Kidney (tissue), 14 donors: ENCODE results near the gene ODC1. TPM values are rescaled to one million over a fixed set of nuclear protein-coding genes. Genes with fewer than 3 reads are reported as not detected.

ENCODE experiments used
- DNase-seq, 5 donors: peaks; one replicate each; pipeline ENCODE4 v3.0.0-alpha.2; 2013 to 2020
- FAIRE-seq: peaks from 2 replicates; lab custom pipeline; 2012; peaks lifted over from hg19 to GRCh38; lab: Jason Lieb, UNC
- H3K27ac ChIP-seq, 2 donors: one replicate each; pipeline ENCODE4 v1.7.0; 2013; ENCODE audit warnings: low read depth in 2 of 2, low read length in 2 of 2, inconsistent platforms in 1 of 2
- H3K27me3 ChIP-seq: one replicate; pipeline ENCODE4 v1.7.1; 2013; ENCODE audit warnings: low read length, inconsistent platforms; ENCODE audit not compliant: control insufficient read depth, insufficient read depth
- H3K36me3 ChIP-seq, 3 donors: one replicate each; pipeline versions ENCODE4 v1.7.0 to v1.7.1; 2013; ENCODE audit warnings: low read length in 3 of 3, control low read depth in 1 of 3, inconsistent platforms in 1 of 3; ENCODE audit not compliant: insufficient read depth in 3 of 3, control insufficient read depth in 2 of 3
- H3K4me1 ChIP-seq, 3 donors: one replicate each; pipeline versions ENCODE4 v1.7.0 to v1.7.1; 2013; ENCODE audit warnings: low read length in 3 of 3, inconsistent platforms in 1 of 3, low read depth in 1 of 3; ENCODE audit not compliant: control insufficient read depth in 2 of 3, insufficient read depth in 2 of 3
- H3K4me3 ChIP-seq, 3 donors: one replicate each; pipeline versions ENCODE4 v1.7.0 to v1.8.1; 2013; ENCODE audit warnings: low read length in 3 of 3, control low read depth in 1 of 3, inconsistent platforms in 1 of 3
- H3K9ac ChIP-seq, 3 donors: one replicate each; pipeline versions ENCODE4 v1.7.0 to v1.7.1; 2013; ENCODE audit warnings: low read length in 3 of 3, control low read depth in 1 of 3, inconsistent platforms in 1 of 3
- H3K9me3 ChIP-seq, 3 donors: one replicate each; pipeline versions ENCODE4 v1.7.0 to v1.7.1; 2013; ENCODE audit warnings: low read length in 3 of 3, control low read depth in 1 of 3, inconsistent platforms in 1 of 3; ENCODE audit not compliant: control insufficient read depth in 2 of 3, insufficient read depth in 1 of 3
- CTCF ChIP-seq: IDR thresholded peaks from 3 replicates; pipeline ENCODE4 v1.5.1; 2012; ENCODE audit warnings: mild to moderate bottlenecking, moderate library complexity, borderline replicate concordance; ENCODE audit not compliant: insufficient read depth; ENCODE audit errors: extremely low read depth
- intact Hi-C: fragments of 100-400 bp; cut with DNase I; formaldehyde crosslinking; loops from one replicate; pipeline ENCODE4 v1.11.1; 2022
- polyA plus RNA-seq: library from polyadenylated mRNA; stranded (reverse); fragments of 350-450 nt; fragmentation: Illumina TruSeq; extraction: RNeasy Lipid Tissue Mini Kit (QIAGEN cat#74804); gene quantifications from one replicate; pipeline ENCODE4 v1.2.3, GENCODE V29; 2014; ENCODE audit warnings: low read depth, low replicate concordance; ENCODE audit not compliant: insufficient read depth
- total RNA-seq: library from RNA; stranded (reverse); fragmentation: NEBNext Ultra II Directional; extraction: Animal tissue kit (Norgen Biotek cat#: 25700); gene quantifications from one replicate; pipeline ENCODE4 v1.2.1, GENCODE V29; 2021
- donor health status: control.
- donor health status: control.
- donor health status: control.
- donor health status: control.
- donor health status: control.
- donor health status: DM: yes; HTN: yes; CAD: no.
- donor health status: Normal renal cell carcinoma (clear cell type).

ODC1 gene
- total and polyA plus RNA-seq, 2 donors from 2014 or later = 94.4 to 97.5 TPM

DNA sequence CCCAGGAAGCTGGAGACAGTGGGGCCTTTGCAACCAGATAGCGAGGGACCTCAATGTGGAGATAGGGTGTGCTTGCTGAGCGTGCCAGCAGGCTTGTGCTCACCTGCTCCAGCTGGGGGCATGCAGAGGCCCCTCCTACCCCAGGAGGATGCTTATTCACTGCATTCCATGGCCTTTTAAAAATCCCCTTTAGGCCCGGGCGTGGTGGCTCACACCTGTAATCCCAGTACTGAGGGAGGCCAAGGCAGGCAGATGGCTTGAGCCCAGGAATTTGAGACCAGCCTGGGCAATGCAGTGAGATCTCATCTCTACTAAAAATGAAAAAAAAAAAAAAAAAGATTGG is 54.5 kb downstream of the ODC1 start:
- intact Hi-C loops = no loop called here
- Histone ChIP-seq H3K9ac (no peak overlapping the region), H3K27ac (no peak overlapping the region), H3K36me3 (no peaks in the 10 kb centered on the region), H3K27me3 (no peaks in the 10 kb centered on the region), H3K9me3 (no peaks in the 10 kb centered on the region), H3K4me1 (peaks cover 0 to 18% (median 15%) of the 10 kb centered on the region in 3 donors), H3K4me3 (no peak overlapping the region)
- no peak for TF ChIP-seq CTCF
- FAIRE-seq (no peak), DNase-seq (no peak)

- Histone ChIP-seq H3K4me1 (peaks cover 0 to 18% (median 15%) of the 10 kb centered on the region in 3 donors), H3K9ac (peak overlapping the region in 1 of 3 donors; percentile 5), H3K27ac (peak overlapping the region in 1 of 2 donors; percentile 55), H3K4me3 (no peak overlapping the region), H3K27me3 (no peaks in the 10 kb centered on the region), H3K36me3 (no peaks in the 10 kb centered on the region), H3K9me3 (no peaks in the 10 kb centered on the region)
- DNase-seq (no peak), FAIRE-seq (no peak)
- TF ChIP-seq CTCF = no peak
- intact Hi-C loops = no loop called here
Observed at GRCh38 chr2:10392951-10393639, 55.0 kb downstream of the ODC1 start.

DNA sequence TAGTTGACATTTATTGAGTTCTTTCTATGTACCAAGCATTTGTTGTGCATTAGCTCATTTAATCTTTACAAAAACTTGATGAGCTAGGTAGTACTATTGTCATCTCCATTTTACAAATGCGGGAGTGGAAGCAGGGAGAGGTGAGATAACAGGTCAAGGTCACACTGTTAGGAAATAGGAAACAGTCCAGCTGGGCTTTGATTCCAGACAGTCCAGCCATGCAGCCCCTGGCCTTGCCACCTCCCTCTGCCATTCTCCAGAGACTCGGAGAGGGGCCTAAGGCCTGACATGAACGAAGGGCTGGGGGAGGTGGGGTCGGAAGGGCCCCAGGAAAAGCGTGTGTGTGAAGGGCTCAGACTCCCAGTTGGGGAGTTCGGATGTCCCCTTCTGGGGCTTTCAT is 55.6 kb downstream of the ODC1 start:
- intact Hi-C loops = no loop called here
- no peak overlapping the region for H3K9ac ChIP-seq
- no peak overlapping the region for H3K27ac ChIP-seq
- DNase-seq (no peak), FAIRE-seq (no peak)
- H3K9me3 ChIP-seq = no peaks in the 10 kb centered on the region
- no peak for TF ChIP-seq CTCF
- H3K4me3 ChIP-seq = no peak overlapping the region
- H3K36me3 ChIP-seq = no peaks in the 10 kb centered on the region
- no peaks in the 10 kb centered on the region for H3K27me3 ChIP-seq
- peaks cover 0 to 18% (median 16%) of the 10 kb centered on the region in 3 donors for H3K4me1 ChIP-seq

DNA sequence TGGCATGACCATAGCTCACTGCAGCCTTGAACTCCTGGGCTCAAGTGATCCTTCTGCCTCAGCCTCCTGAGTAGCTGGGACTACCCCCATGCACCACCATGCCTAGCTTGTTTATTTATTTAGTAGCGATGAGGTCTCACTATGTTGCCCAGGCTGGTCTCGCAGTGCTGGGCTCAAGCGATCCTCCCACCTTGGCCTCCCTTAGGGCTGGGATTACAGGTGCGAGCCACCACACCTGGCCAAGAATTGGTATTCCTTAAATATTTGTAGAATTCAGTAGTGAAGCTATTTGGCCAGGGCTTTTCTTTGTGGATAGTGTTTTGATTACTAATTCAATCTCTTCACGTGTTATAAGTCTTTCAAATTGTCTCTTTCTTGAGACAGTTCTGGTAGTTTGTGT is 56.0 kb downstream of the ODC1 start:
- no peak for DNase-seq
- H3K4me1 ChIP-seq = peaks cover 0 to 21% (median 18%) of the 10 kb centered on the region in 3 donors
- intact Hi-C loops = no loop called here
- H3K4me3 ChIP-seq = no peak overlapping the region
- H3K9me3 ChIP-seq = no peaks in the 10 kb centered on the region
- no peaks in the 10 kb centered on the region for H3K27me3 ChIP-seq
- TF ChIP-seq CTCF = no peak
- FAIRE-seq = no peak
- H3K9ac ChIP-seq = no peak overlapping the region
- no peak overlapping the region for H3K27ac ChIP-seq
- H3K36me3 ChIP-seq = no peaks in the 10 kb centered on the region
